HepG2 (cell line): ENCODE results near the gene OSGIN1. TPM values are rescaled to one million over a fixed set of nuclear protein-coding genes. Genes with fewer than 3 reads are reported as not detected.

Experiments used
- ATAC-seq: fragments of 200-7000 bp; cut with Tn5 transposase; 3 replicates; pipeline ENCODE4 v1.9.1; 2020; ENCODE audit warnings: mild to moderate bottlenecking, moderate library complexity
- BruUV-seq: library from RNA; stranded (reverse); fragments of 400-500 nt; replicated peaks from 2 replicates; lab custom pipeline; 2021; lab: Mats Ljungman, UMichigan
- CTCF ChIA-PET: fragments of 300-600 bp; formaldehyde crosslinking; extraction: SDS; loops from one replicate; lab custom pipeline; 2021; ENCODE audit warnings: low total read pairs, inconsistent platforms, low intra/inter-chr PET ratio; lab: Yijun Ruan, JAX
- POLR2A ChIA-PET: fragments of 350-600 bp; sonication (Branson Sonifier 250); formaldehyde crosslinking; loops from one replicate; lab custom pipeline; 2020; ENCODE audit warnings: antibody characterized with exemption, inconsistent platforms; lab: Yijun Ruan, JAX
- DNase-seq: peaks from one replicate; pipeline ENCODE4 v3.0.0-alpha.2; 2015; ENCODE audit warnings: low spot score
- FAIRE-seq: peaks from 3 replicates; lab custom pipeline; 2011; peaks lifted over from hg19 to GRCh38; lab: Jason Lieb, UNC
- H2AFZ ChIP-seq: one replicate; pipeline ENCODE4 v1.6.1; 2011; ENCODE audit warnings: low read length, inconsistent platforms
- H3K27ac ChIP-seq: fragments of 300-600 bp; 3 replicates; pipeline ENCODE4 v1.8.0; 2011; ENCODE audit warnings: mixed run types, mild to moderate bottlenecking, mixed read lengths, low read length, inconsistent platforms; ENCODE audit not compliant: insufficient read depth; ENCODE audit errors: extremely low read length
- H3K27me3 ChIP-seq, 2 experiments: fragments of 200-600 bp in 1 of 2; 2 replicates in 1 of 2; 3 replicates in 1 of 2; pipeline versions ENCODE4 v1.6.0 to v1.8.0; 2011; ENCODE audit warnings: low read length in 2 of 2, mild to moderate bottlenecking in 2 of 2, moderate library complexity in 2 of 2, inconsistent platforms in 1 of 2; ENCODE audit not compliant: insufficient read depth in 2 of 2, control insufficient read depth in 1 of 2
- H3K36me3 ChIP-seq, 2 experiments: fragments of 200-600 bp in 1 of 2; replicated peaks in 1 of 2; 2 replicates in 1 of 2; 3 replicates in 1 of 2; pipeline versions ENCODE4 v1.5.1 to v1.8.0; 2011; ENCODE audit warnings: low read length in 2 of 2, inconsistent platforms in 1 of 2; ENCODE audit not compliant: insufficient read depth in 2 of 2, control insufficient read depth in 1 of 2
- H3K4me1 ChIP-seq: 2 replicates; pipeline ENCODE4 v1.5.1; 2012; ENCODE audit warnings: low read length, inconsistent platforms; ENCODE audit not compliant: insufficient read depth
- H3K4me2 ChIP-seq: 2 replicates; pipeline ENCODE4 v1.6.0; 2011; ENCODE audit warnings: low read depth, low read length, inconsistent platforms
- H3K4me3 ChIP-seq, 3 experiments: fragments of 200-600 bp in 1 of 3; sonication (generic), shearing (Covaris generic) in 1 of 3; replicated peaks in 1 of 3; 2 replicates each; pipeline ENCODE4 v1.5.1; 2011 to 2016; ENCODE audit warnings: low read length in 3 of 3, inconsistent platforms in 2 of 3, low read depth in 2 of 3, mild to moderate bottlenecking in 2 of 3, control low read depth in 1 of 3, mixed read lengths in 1 of 3; ENCODE audit not compliant: insufficient read depth in 1 of 3
- H3K79me2 ChIP-seq: one replicate; pipeline ENCODE4 v1.6.1; 2011; ENCODE audit warnings: low read length, inconsistent platforms; ENCODE audit not compliant: insufficient read depth
- H3K9ac ChIP-seq: 2 replicates; pipeline ENCODE4 v1.6.0; 2011; ENCODE audit warnings: mild to moderate bottlenecking, low read depth, low read length, inconsistent platforms; ENCODE audit not compliant: insufficient read depth
- H3K9me3 ChIP-seq: 2 replicates; pipeline ENCODE4 v1.5.1; 2012; ENCODE audit warnings: mild to moderate bottlenecking, low read length
- H4K20me1 ChIP-seq: 2 replicates; pipeline ENCODE4 v1.6.0; 2011; ENCODE audit warnings: inconsistent platforms, mild to moderate bottlenecking, low read length, moderate library complexity; ENCODE audit not compliant: insufficient read depth
- ARID4A ChIP-seq: sonication (generic); formaldehyde crosslinking; IDR thresholded peaks from 2 replicates; pipeline ENCODE4 v1.5.0; 2020; ENCODE audit warnings: mild to moderate bottlenecking, missing genetic modification reagents, borderline replicate concordance
- CEBPG ChIP-seq: IDR thresholded peaks from 2 replicates; pipeline ENCODE4 v1.6.1; 2016
- CHD2 ChIP-seq: IDR thresholded peaks from 2 replicates; pipeline ENCODE4 v1.6.1; 2011; ENCODE audit warnings: low read depth, low read length, improper control_type of control experiment
- ETS1 ChIP-seq: sonication (generic); formaldehyde crosslinking; IDR thresholded peaks from 2 replicates; pipeline ENCODE4 v1.4.0; 2020; ENCODE audit warnings: missing genetic modification reagents
- MAFK ChIP-seq, 2 experiments: IDR thresholded peaks in 1 of 2; conservative IDR thresholded peaks in 1 of 2; 2 replicates each; pipeline ENCODE4 v1.6.1; 2011; ENCODE audit warnings: improper control_type of control experiment in 2 of 2, low read length in 2 of 2
- NFYB ChIP-seq: sonication (generic); formaldehyde crosslinking; IDR thresholded peaks from 2 replicates; pipeline ENCODE4 v1.4.0; 2020; ENCODE audit warnings: missing genetic modification reagents
- NFYC ChIP-seq: IDR thresholded peaks from 2 replicates; pipeline ENCODE4 v1.6.1; 2016; ENCODE audit warnings: missing genetic modification reagents, missing compliant biosample characterization
- RAD51 ChIP-seq: fragments of 450-650 bp; IDR thresholded peaks from 2 replicates; pipeline ENCODE4 v1.6.1; 2016; ENCODE audit warnings: borderline replicate concordance
- RFX1 ChIP-seq: fragments of 450-650 bp; IDR thresholded peaks from 2 replicates; pipeline ENCODE4 v1.6.1; 2017
- ZBTB21 ChIP-seq: sonication (generic); formaldehyde crosslinking; IDR thresholded peaks from 2 replicates; pipeline ENCODE4 v1.4.0; 2020; ENCODE audit warnings: missing genetic modification reagents
- ZNF513 ChIP-seq: sonication (generic); formaldehyde crosslinking; conservative IDR thresholded peaks from 2 replicates; pipeline ENCODE4 v1.5.0; 2020; ENCODE audit warnings: missing genetic modification reagents
- ZNF574 ChIP-seq: sonication (generic); formaldehyde crosslinking; IDR thresholded peaks from 2 replicates; pipeline ENCODE4 v1.4.0; 2020; ENCODE audit warnings: missing genetic modification reagents
- ZSCAN29 ChIP-seq: sonication (generic); formaldehyde crosslinking; conservative IDR thresholded peaks from 2 replicates; pipeline ENCODE4 v1.4.0; 2020; ENCODE audit warnings: mild to moderate bottlenecking, missing genetic modification reagents
- WGBS: methylation state at CpG from one replicate; pipeline ENCODE4 v1.1.6; 2017; ENCODE audit warnings: low lambda C conversion rate; 5-methylcytosine and 5-hydroxymethylcytosine counted together
- in situ Hi-C: cut with HindIII; loops from 2 replicates; pipeline ENCODE4 v1.10.0; 2017; ENCODE audit warnings: low pct_unique_long_range_greater_than_20kb; ENCODE audit not compliant: extremely low pct_ligation_motif_present
- intact Hi-C: fragments of 100-400 bp; cut with micrococcal nuclease; formaldehyde crosslinking; loops from one replicate; pipeline ENCODE4 v1.10.0; 2022; ENCODE audit not compliant: unreplicated experiment
- polyA plus RNA-seq, 8 experiments: library from polyadenylated mRNA; depleted of rRNA in 3 of 8; stranded (reverse) in 7 of 8; unstranded in 1 of 8; fragments of >200 nt; fragmentation: Illumina TruSeq in 4 of 8; extraction: Trizol in 4 of 8; gene quantifications; 2 replicates each; pipeline versions ENCODE4 v1.2.1 to v1.2.3, GENCODE V29; 2011 to 2016; ENCODE audit warnings: low read depth in 4 of 8, missing spikeins in 1 of 8, mixed read lengths in 1 of 8; ENCODE audit not compliant: insufficient read depth in 1 of 8
- total RNA-seq, 5 experiments: library from RNA; depleted of rRNA; stranded (reverse); fragments of >200 nt; fragmentation: Illumina TruSeq; extraction: Trizol; gene quantifications; 2 replicates each; pipeline ENCODE4 v1.2.3, GENCODE V29; 2016; ENCODE audit warnings: low read depth in 1 of 5

The OSGIN1 gene
- total and polyA plus RNA-seq, 2 of the 13 experiments (the other 11 are each of a cell fraction or from before 2014, with no cell fraction given) = 20.5 to 27.1 TPM

GRCh38 chr16:83995754-83996153 is 42.7 kb downstream of the OSGIN1 start:
- DNase-seq = no peak
- TF ChIP-seq CHD2 (no peak), ZNF513 (no peak), CEBPG (CRISPR knock-in tag) (no peak), ETS1 (CRISPR knock-in tag) (no peak), ARID4A (no peak), RFX1 (peak; percentile 33), ZSCAN29 (no peak), NFYB (peak; percentile 39; the same call in 1 of the 2 replicates), NFYC (CRISPR knock-in tag) (peak; percentile 57), ZNF574 (CRISPR knock-in tag) (no peak), ZBTB21 (no peak), MAFK (conservative IDR thresholded peaks at IDR 0.05 in 1 of 2, IDR thresholded peaks at IDR 0.05 in 1 of 2; ENCODE audit: low read length in 2 of 2) (no peak), RAD51 (no peak)
- BruUV-seq = no TSS peak
- H3K36me3 ChIP-seq = no peaks in the 10 kb centered on the region
- peak; percentile 33 for ATAC-seq
- H3K9ac ChIP-seq = no peak overlapping the region
- H3K27ac ChIP-seq = no peak overlapping the region
- no peaks in the 10 kb centered on the region for H4K20me1 ChIP-seq
- ChIA-PET POLR2A (interaction anchor here (3.6 kb wide), 1 partner anchor 19 kb away, joined by 11 read pairs; no protein-coding TSS in a partner anchor), CTCF (no interaction called here)
- H3K4me1 ChIP-seq = peaks cover 25% of the 10 kb centered on the region
- no peak overlapping the region for H2AFZ ChIP-seq
- in situ Hi-C loops (no loop called here), intact Hi-C loops (no loop called here)
- H3K4me3 ChIP-seq = no peak overlapping the region
- 62% methylated on average over 11 of the region's 21 CpGs for WGBS
- FAIRE-seq = no peak
- H3K4me2 ChIP-seq = no peak overlapping the region
- no peaks in the 10 kb centered on the region for H3K9me3 ChIP-seq
- H3K27me3 ChIP-seq = peaks cover 6 to 20% of the 10 kb centered on the region in 2 experiments; a peak in 4 of 5 replicates
- H3K79me2 ChIP-seq = no peaks in the 10 kb centered on the region
